H1 (cell line): ENCODE measurements around the gene CFAP92. TPM values are rescaled to one million over a fixed set of nuclear protein-coding genes. Genes with fewer than 3 reads are reported as not detected.

ENCODE experiments used
- CTCF ChIA-PET: fragments of 300-600 bp; sonication (Branson Sonifier 250); formaldehyde crosslinking; loops from one replicate; lab custom pipeline; 2021; ENCODE audit not compliant: partially characterized antibody; lab: Charles Lee
- POLR2A ChIA-PET: fragments of 300-600 bp; sonication (Branson Sonifier 250); formaldehyde crosslinking; loops from one replicate; lab custom pipeline; 2021; ENCODE audit warnings: inconsistent platforms; ENCODE audit not compliant: partially characterized antibody; lab: Charles Lee
- DNase-seq, 2 experiments: peaks; one replicate each; pipeline versions ENCODE4 v3.0.0 to v3.0.0-alpha.2; 2010 to 2022; ENCODE audit warnings: low spot score in 2 of 2, low read depth in 1 of 2, mixed read lengths in 1 of 2
- FAIRE-seq: peaks from 2 replicates; lab custom pipeline; 2011; peaks lifted over from hg19 to GRCh38; lab: Jason Lieb, UNC
- H2AFZ ChIP-seq: 2 replicates; pipeline ENCODE4 v1.8.1; 2012; ENCODE audit warnings: low read length, inconsistent platforms
- H2AK5ac ChIP-seq: 2 replicates; pipeline ENCODE4 v1.6.1; 2013; ENCODE audit warnings: low read depth, low read length
- H2BK120ac ChIP-seq: replicated peaks from 2 replicates; pipeline ENCODE3; 2013; ENCODE audit warnings: low read depth, low read length, inconsistent platforms
- H2BK12ac ChIP-seq: 2 replicates; pipeline ENCODE4 v1.6.1; 2013; ENCODE audit warnings: low read depth, low read length
- H2BK15ac ChIP-seq: 2 replicates; pipeline ENCODE4 v1.6.1; 2013; ENCODE audit warnings: low read length
- H2BK20ac ChIP-seq: 2 replicates; pipeline ENCODE4 v1.6.1; 2013; ENCODE audit warnings: low read length
- H2BK5ac ChIP-seq: 2 replicates; pipeline ENCODE4 v1.6.1; 2013; ENCODE audit warnings: low read depth, low read length
- H3K14ac ChIP-seq: 2 replicates; pipeline ENCODE4 v1.6.1; 2013; ENCODE audit warnings: inconsistent platforms; ENCODE audit not compliant: insufficient read length
- H3K18ac ChIP-seq: 2 replicates; pipeline ENCODE4 v1.6.1; 2013; ENCODE audit warnings: low read length; ENCODE audit errors: extremely low read depth
- H3K23ac ChIP-seq: 2 replicates; pipeline ENCODE4 v1.6.1; 2013; ENCODE audit warnings: inconsistent platforms; ENCODE audit not compliant: insufficient read length
- H3K23me2 ChIP-seq: 2 replicates; pipeline ENCODE4 v1.6.1; 2013; ENCODE audit warnings: low read depth, low read length
- H3K27ac ChIP-seq: 2 replicates; pipeline ENCODE4 v1.6.1; 2011; ENCODE audit warnings: low read depth, low read length, inconsistent platforms
- H3K27me3 ChIP-seq, 4 experiments: replicated peaks in 1 of 4; 1 replicate in 1 of 4; 2 replicates in 3 of 4; pipeline versions ENCODE4 v1.6.1 to v1.8.1; 2011 to 2013; ENCODE audit warnings: low read length in 3 of 4, mild to moderate bottlenecking in 3 of 4, inconsistent platforms in 2 of 4, mixed read lengths in 2 of 4, moderate library complexity in 1 of 4; ENCODE audit not compliant: control insufficient read depth in 3 of 4, insufficient read depth in 3 of 4; ENCODE audit errors: extremely low read depth in 1 of 4
- H3K36me3 ChIP-seq, 4 experiments: 2 replicates each; pipeline versions ENCODE4 v1.6.1 to v1.8.1; 2011 to 2013; ENCODE audit warnings: mild to moderate bottlenecking in 4 of 4, low read length in 3 of 4, moderate library complexity in 2 of 4, control low read depth in 1 of 4, inconsistent platforms in 1 of 4; ENCODE audit not compliant: insufficient read depth in 4 of 4, control insufficient read depth in 2 of 4
- H3K4ac ChIP-seq: replicated peaks from 2 replicates; pipeline ENCODE3; 2013; ENCODE audit warnings: low read length, low read depth, mixed read lengths, inconsistent platforms; ENCODE audit not compliant: insufficient read length
- H3K4me1 ChIP-seq, 4 experiments: replicated peaks in 1 of 4; 1 replicate in 1 of 4; 2 replicates in 3 of 4; pipeline versions ENCODE4 v1.6.1 to v1.8.1; 2011 to 2013; ENCODE audit warnings: low read length in 3 of 4, inconsistent platforms in 2 of 4, mixed read lengths in 1 of 4; ENCODE audit not compliant: insufficient read depth in 4 of 4, control insufficient read depth in 3 of 4
- H3K4me2 ChIP-seq, 2 experiments: 2 replicates each; pipeline versions ENCODE4 v1.6.1 to v1.8.1; 2011 to 2013; ENCODE audit warnings: low read depth in 2 of 2, low read length in 2 of 2, control low read depth in 1 of 2, inconsistent platforms in 1 of 2, mild to moderate bottlenecking in 1 of 2; ENCODE audit not compliant: insufficient read depth in 1 of 2
- H3K4me3 ChIP-seq, 4 experiments: fragments of 200-600, 300-600 bp in 1 of 4; sonication (generic), shearing (Covaris generic), sonication (Bioruptor Twin) in 1 of 4; 2 replicates each; pipeline versions ENCODE4 v1.5.1 to v1.8.1; 2011 to 2016; ENCODE audit warnings: low read length in 4 of 4, low read depth in 3 of 4, control low read depth in 2 of 4, inconsistent platforms in 2 of 4, mild to moderate bottlenecking in 2 of 4, mixed read lengths in 1 of 4, moderate library complexity in 1 of 4; ENCODE audit not compliant: insufficient read depth in 2 of 4; ENCODE audit errors: extremely low read depth in 1 of 4
- H3K56ac ChIP-seq: replicated peaks from 2 replicates; pipeline ENCODE3; 2013; ENCODE audit warnings: low read depth, mild to moderate bottlenecking, mixed read lengths, low read length, inconsistent platforms; ENCODE audit not compliant: insufficient read length
- H3K79me1 ChIP-seq: 2 replicates; pipeline ENCODE4 v1.6.1; 2013; ENCODE audit warnings: low read depth, low read length, control low read depth
- H3K79me2 ChIP-seq, 2 experiments: 2 replicates each; pipeline versions ENCODE4 v1.6.1 to v1.8.1; 2012 to 2013; ENCODE audit warnings: low read length in 2 of 2, mild to moderate bottlenecking in 2 of 2, inconsistent platforms in 1 of 2; ENCODE audit not compliant: insufficient read depth in 2 of 2, control insufficient read depth in 1 of 2
- H3K9ac ChIP-seq, 4 experiments: replicated peaks in 1 of 4; 1 replicate in 1 of 4; 2 replicates in 3 of 4; pipeline versions ENCODE4 v1.6.1 to v1.8.1; 2011 to 2013; ENCODE audit warnings: low read depth in 3 of 4, low read length in 3 of 4, control low read depth in 2 of 4, mild to moderate bottlenecking in 2 of 4, moderate library complexity in 2 of 4, inconsistent platforms in 1 of 4; ENCODE audit errors: extremely low read depth in 1 of 4
- H3K9me3 ChIP-seq, 2 experiments: 2 replicates each; pipeline versions ENCODE4 v1.6.1 to v1.8.1; 2012 to 2013; ENCODE audit warnings: mild to moderate bottlenecking in 2 of 2, moderate library complexity in 2 of 2, control low read depth in 1 of 2, inconsistent platforms in 1 of 2, low read depth in 1 of 2, low read length in 1 of 2, mixed read lengths in 1 of 2; ENCODE audit not compliant: insufficient read depth in 2 of 2
- H4K20me1 ChIP-seq, 2 experiments: replicated peaks in 1 of 2; 2 replicates each; pipeline versions ENCODE3 to v1.8.1; 2011 to 2013; ENCODE audit warnings: inconsistent platforms in 2 of 2, low read length in 2 of 2, mild to moderate bottlenecking in 1 of 2; ENCODE audit not compliant: insufficient read depth in 2 of 2, control insufficient read depth in 1 of 2
- H4K5ac ChIP-seq: 2 replicates; pipeline ENCODE4 v1.6.1; 2013; ENCODE audit warnings: low read length, low read depth, mixed read lengths, inconsistent platforms; ENCODE audit not compliant: insufficient read length
- H4K8ac ChIP-seq: 2 replicates; pipeline ENCODE4 v1.8.0; 2013; ENCODE audit warnings: mild to moderate bottlenecking, moderate library complexity, low read length, inconsistent platforms; ENCODE audit not compliant: insufficient read depth; ENCODE audit errors: extremely low read depth
- H4K91ac ChIP-seq: replicated peaks from 2 replicates; pipeline ENCODE3; 2013; ENCODE audit warnings: low read length, mixed read lengths, inconsistent platforms; ENCODE audit not compliant: insufficient read length
- BRCA1 ChIP-seq: IDR thresholded peaks from 2 replicates; pipeline ENCODE4 v1.6.1; 2012; ENCODE audit warnings: low read depth, low read length, improper control_type of control experiment
- CHD1 ChIP-seq: IDR thresholded peaks from 2 replicates; pipeline ENCODE4 v1.6.1; 2012; ENCODE audit warnings: low read depth, low read length, improper control_type of control experiment
- KDM1A ChIP-seq: fragments of 200-600, 300-600 bp; sonication (generic); IDR thresholded peaks from 2 replicates; pipeline ENCODE4 v1.7.1; 2016; ENCODE audit warnings: mild to moderate bottlenecking, low read length, borderline replicate concordance
- SAP30 ChIP-seq: fragments of 300-600 bp; sonication (generic); IDR thresholded peaks from 2 replicates; pipeline ENCODE4 v1.7.1; 2012; ENCODE audit warnings: low read length, moderate library complexity, mild to moderate bottlenecking, inconsistent platforms; ENCODE audit not compliant: insufficient read depth, insufficient replicate concordance
- SP2 ChIP-seq: IDR thresholded peaks from 2 replicates; pipeline ENCODE4 v1.6.1; 2012; ENCODE audit warnings: mild to moderate bottlenecking, low read length, inconsistent platforms
- WGBS, 2 experiments: shearing (Covaris generic) in 1 of 2; methylation state at CpG; one replicate each; pipeline versions ENCODE4 v1.1.6 to v1.1.7; 2013 to 2015; ENCODE audit warnings: low lambda C conversion rate in 2 of 2, mixed read lengths in 2 of 2, inconsistent platforms in 1 of 2, low coverage in 1 of 2, missing lambda C conversion rate in 1 of 2; ENCODE audit not compliant: insufficient replicate concordance in 2 of 2, insufficient coverage in 1 of 2, insufficient read length in 1 of 2; ENCODE audit errors: extremely low coverage in 1 of 2, missing lambda C conversion rate in 1 of 2; 5-methylcytosine and 5-hydroxymethylcytosine counted together
- polyA plus RNA-seq, 7 experiments: library from polyadenylated mRNA; depleted of rRNA in 3 of 7; stranded (reverse) in 5 of 7; unstranded in 2 of 7; fragments of >200 nt in 5 of 7; fragments of 200-250 nt in 2 of 7; gene quantifications; 1 replicate in 5 of 7; 2 replicates in 1 of 7; 4 replicates in 1 of 7; pipeline versions ENCODE4 v1.2.1 to v1.2.3, GENCODE V29; 2011 to 2013; ENCODE audit warnings: missing spikeins in 2 of 7, mixed read lengths in 2 of 7
- total RNA-seq: library from RNA; stranded (reverse); fragmentation: NEBNext Ultra II Directional; extraction: Animal tissue kit (Norgen Biotek cat#: 25700); gene quantifications from 2 replicates; pipeline ENCODE4 v1.2.1, GENCODE V29; 2021

Gene CFAP92
- total and polyA plus RNA-seq, 2 of the 8 experiments (the other 6 are each of a cell fraction or from before 2014, with no cell fraction given): 0.77 to 2.0 TPM

- Histone ChIP-seq H3K4ac (no peak overlapping the region), H3K4me1 (peaks cover 7 to 23% (median 18%) of the 10 kb centered on the region in 4 experiments), H2BK12ac (peak overlapping the region; percentile 22; the same call in 1 of the 2 replicates), H2BK120ac (no peak overlapping the region), H4K5ac (no peak overlapping the region), H2AFZ (no peak overlapping the region), H3K23ac (no peak overlapping the region), H3K27me3 (peaks cover 16 to 36% (median 33%) of the 10 kb centered on the region in 4 experiments), H3K4me3 (no peak overlapping the region), H2BK15ac (no peak overlapping the region), H3K9ac (no peak overlapping the region), H2BK5ac (no peak overlapping the region), H3K23me2 (peaks cover 14% of the 10 kb centered on the region; the same call in 1 of the 2 replicates), H3K4me2 (no peak overlapping the region), H4K20me1 (no peaks in the 10 kb centered on the region), H2BK20ac (no peak overlapping the region), H3K56ac (no peak overlapping the region)
- CTCF ChIA-PET: interaction anchor here (1.6 to 3.6 kb wide), 2 partner anchors 26 to 58 kb away, joined by 6 to 28 read pairs; no protein-coding TSS in a partner anchor
- no peak for DNase-seq
- 88% methylated on average over 1 of the region's 1 CpG; no CpG with 5 or more reads in 1 of the 2 experiments for WGBS, 2 experiments
- no peak for TF ChIP-seq BRCA1
- no peak for TF ChIP-seq SAP30
- no peak for TF ChIP-seq CHD1
- no peak for TF ChIP-seq SP2
- TF ChIP-seq KDM1A: no peak
- TF ChIP-seq, all 59 proteins: peak for 0
- Histone ChIP-seq H3K14ac (no peak overlapping the region), H3K18ac (no peak overlapping the region), H4K91ac (no peak overlapping the region), H4K8ac (no peak overlapping the region), H3K36me3 (no peaks in the 10 kb centered on the region), H2AK5ac (no peak overlapping the region), H3K79me2 (no peaks in the 10 kb centered on the region), H3K27ac (no peak overlapping the region), H3K9me3 (no peaks in the 10 kb centered on the region), H3K79me1 (no peaks in the 10 kb centered on the region)
- POLR2A ChIA-PET: no interaction called here
- no peak for FAIRE-seq
Observed at GRCh38 chr3:128996200-128996599, 2.3 kb upstream of the CFAP92 start.
